HepG2 (cell line): ENCODE results near the gene SERTAD1. TPM values are rescaled to one million over a fixed set of nuclear protein-coding genes. Genes with fewer than 3 reads are reported as not detected.

Source experiments
- ATRX ChIP-seq: sonication (generic); formaldehyde crosslinking; IDR thresholded peaks from 2 replicates; pipeline ENCODE4 v1.4.0; 2020; ENCODE audit warnings: missing genetic modification reagents, borderline replicate concordance
- BATF2 ChIP-seq: sonication (generic); formaldehyde crosslinking; IDR thresholded peaks from 2 replicates; pipeline ENCODE4 v1.8.0; 2022; ENCODE audit warnings: mild to moderate bottlenecking, missing genetic modification reagents, moderate library complexity
- CEBPZ ChIP-seq: IDR thresholded peaks from 2 replicates; pipeline ENCODE4 v1.6.1; 2012; ENCODE audit warnings: low read length, improper control_type of control experiment
- FOXK1 ChIP-seq: sonication (generic); formaldehyde crosslinking; IDR thresholded peaks from 2 replicates; pipeline ENCODE4 v1.4.0; 2020; ENCODE audit warnings: low read depth, missing genetic modification reagents, borderline replicate concordance
- HOXD1 ChIP-seq: sonication (generic); formaldehyde crosslinking; IDR thresholded peaks from 2 replicates; pipeline ENCODE4 v1.5.0; 2020; ENCODE audit warnings: missing genetic modification reagents
- RBM39 ChIP-seq: fragments of 200-400 bp; formaldehyde crosslinking; IDR thresholded peaks from one replicate; pipeline ENCODE4 v1.6.1; 2018; ENCODE audit warnings: antibody characterized with exemption, mild to moderate bottlenecking, low read depth, low read length; ENCODE audit not compliant: poor library complexity, severe bottlenecking
- SKIL ChIP-seq: sonication (generic); formaldehyde crosslinking; IDR thresholded peaks from 2 replicates; pipeline ENCODE4 v1.8.0; 2022; ENCODE audit warnings: missing genetic modification reagents, mild to moderate bottlenecking, moderate library complexity, borderline replicate concordance
- TBX3 ChIP-seq: fragments of 450-650 bp; IDR thresholded peaks from 2 replicates; pipeline ENCODE4 v1.6.1; 2017; ENCODE audit warnings: antibody characterized with exemption, mild to moderate bottlenecking, inconsistent platforms, borderline replicate concordance
- THAP7 ChIP-seq: sonication (generic); formaldehyde crosslinking; IDR thresholded peaks from 2 replicates; pipeline ENCODE4 v1.8.1; 2023; ENCODE audit warnings: mild to moderate bottlenecking, missing genetic modification reagents
- ZNF264 ChIP-seq: sonication (generic); formaldehyde crosslinking; IDR thresholded peaks from 2 replicates; pipeline ENCODE4 v1.4.0; 2020; ENCODE audit warnings: missing genetic modification reagents
- ZNF501 ChIP-seq: sonication (generic); formaldehyde crosslinking; IDR thresholded peaks from 2 replicates; pipeline ENCODE4 v1.5.1; 2020; ENCODE audit warnings: mild to moderate bottlenecking, moderate library complexity, missing genetic modification reagents
- ZNF841 ChIP-seq: sonication (generic); formaldehyde crosslinking; IDR thresholded peaks from 2 replicates; pipeline ENCODE4 v1.8.1; 2023; ENCODE audit warnings: missing genetic modification reagents, borderline replicate concordance
- ZNF883 ChIP-seq: sonication (generic); formaldehyde crosslinking; IDR thresholded peaks from 2 replicates; pipeline ENCODE4 v1.5.1; 2020; ENCODE audit warnings: mild to moderate bottlenecking, missing genetic modification reagents; ENCODE audit errors: not compliant biosample characterization
- polyA plus RNA-seq, 8 experiments: library from polyadenylated mRNA; depleted of rRNA in 3 of 8; stranded (reverse) in 7 of 8; unstranded in 1 of 8; fragments of >200 nt; fragmentation: Illumina TruSeq in 4 of 8; extraction: Trizol in 4 of 8; gene quantifications; 2 replicates each; pipeline versions ENCODE4 v1.2.1 to v1.2.3, GENCODE V29; 2011 to 2016; ENCODE audit warnings: low read depth in 4 of 8, missing spikeins in 1 of 8, mixed read lengths in 1 of 8; ENCODE audit not compliant: insufficient read depth in 1 of 8
- total RNA-seq, 5 experiments: library from RNA; depleted of rRNA; stranded (reverse); fragments of >200 nt; fragmentation: Illumina TruSeq; extraction: Trizol; gene quantifications; 2 replicates each; pipeline ENCODE4 v1.2.3, GENCODE V29; 2016; ENCODE audit warnings: low read depth in 1 of 5

The SERTAD1 gene
- total and polyA plus RNA-seq, 2 of the 13 experiments (the other 11 are each of a cell fraction or from before 2014, with no cell fraction given), result 4.3 to 4.5 TPM

- TF ChIP-seq CEBPZ (no peak), ZNF264 (CRISPR knock-in tag) (no peak), RBM39 (no peak), ATRX (CRISPR knock-in tag) (no peak), ZNF841 (no peak), BATF2 (no peak), SKIL (CRISPR knock-in tag) (no peak), FOXK1 (CRISPR knock-in tag) (peak; percentile 44; the same call in 1 of the 2 replicates), HOXD1 (CRISPR knock-in tag) (no peak), ZNF883 (no peak), ZNF501 (no peak), THAP7 (CRISPR knock-in tag) (no peak), TBX3 (no peak)
These were observed 8.7 kb downstream of the SERTAD1 start (continued) for GRCh38 chr19:40416918-40417642.
